ENCODE measurements around the gene NUDT5.

Gene NUDT5

GRCh38 chr10:12225444-12225843 lies 29.8 kb upstream of the NUDT5 start:
- H3K36me3 ChIP-seq (ENCODE audit: insufficient read depth, low read length): peaks cover 71% of the 10 kb centered on the region
- H3K27ac ChIP-seq (ENCODE audit: low read depth, low read length): no peak overlapping the region
- WGBS: 100% methylated on average over 2 of the region's 2 CpGs
- H3K4me3 ChIP-seq (ENCODE audit: low read length): no peak overlapping the region
- H3K9ac ChIP-seq (ENCODE audit: low read depth, low read length): no peak overlapping the region
- H3K4me1 ChIP-seq (ENCODE audit: insufficient read depth, low read length): no peaks in the 10 kb centered on the region
- H3K27me3 ChIP-seq (ENCODE audit: insufficient read depth, low read length): no peaks in the 10 kb centered on the region
- H3K9me3 ChIP-seq (ENCODE audit: insufficient read depth, low read depth, low read length): peaks cover 3% of the 10 kb centered on the region; the same call in 1 of the 2 replicates

- Histone ChIP-seq H3K9me3 (ENCODE audit: insufficient read depth, low read depth, low read length) (peaks cover 3% of the 10 kb centered on the region; the same call in 1 of the 2 replicates), H3K4me3 (ENCODE audit: low read length) (no peak overlapping the region), H3K9ac (ENCODE audit: low read depth, low read length) (no peak overlapping the region), H3K4me1 (ENCODE audit: insufficient read depth, low read length) (no peaks in the 10 kb centered on the region), H3K27me3 (ENCODE audit: insufficient read depth, low read length) (no peaks in the 10 kb centered on the region), H3K36me3 (ENCODE audit: insufficient read depth, low read length) (peaks cover 78% of the 10 kb centered on the region), H3K27ac (ENCODE audit: low read depth, low read length) (no peak overlapping the region)
- WGBS: 93% methylated on average over 9 of the region's 10 CpGs
These were observed 25.9 kb upstream of the NUDT5 start for GRCh38 chr10:12221323-12222298.

- H3K4me3 ChIP-seq (ENCODE audit: low read length): no peak overlapping the region
- 95% methylated on average over 8 of the region's 8 CpGs for WGBS
- peaks cover 81% of the 10 kb centered on the region for H3K36me3 ChIP-seq (ENCODE audit: insufficient read depth, low read length)
- no peak overlapping the region for H3K27ac ChIP-seq (ENCODE audit: low read depth, low read length)
- no peaks in the 10 kb centered on the region for H3K9me3 ChIP-seq (ENCODE audit: insufficient read depth, low read depth, low read length)
- H3K27me3 ChIP-seq (ENCODE audit: insufficient read depth, low read length): no peaks in the 10 kb centered on the region
- no peaks in the 10 kb centered on the region for H3K4me1 ChIP-seq (ENCODE audit: insufficient read depth, low read length)
- no peak overlapping the region for H3K9ac ChIP-seq (ENCODE audit: low read depth, low read length)
These were observed 23.3 kb upstream of the NUDT5 start for GRCh38 chr10:12218991-12219390.

GRCh38 chr10:12214763-12215218 lies 19.1 kb upstream of the NUDT5 start:
- Histone ChIP-seq H3K36me3 (ENCODE audit: insufficient read depth, low read length) (peaks cover 89% of the 10 kb centered on the region), H3K27me3 (ENCODE audit: insufficient read depth, low read length) (no peaks in the 10 kb centered on the region), H3K9ac (ENCODE audit: low read depth, low read length) (no peak overlapping the region), H3K9me3 (ENCODE audit: insufficient read depth, low read depth, low read length) (no peaks in the 10 kb centered on the region), H3K4me1 (ENCODE audit: insufficient read depth, low read length) (no peaks in the 10 kb centered on the region), H3K27ac (ENCODE audit: low read depth, low read length) (no peak overlapping the region), H3K4me3 (ENCODE audit: low read length) (no peak overlapping the region)
- 73% methylated on average over 5 of the region's 6 CpGs for WGBS

- no peak overlapping the region for H3K27ac ChIP-seq (ENCODE audit: low read depth, low read length)
- 94% methylated on average over 3 of the region's 4 CpGs for WGBS
- peaks cover 90% of the 10 kb centered on the region for H3K36me3 ChIP-seq (ENCODE audit: insufficient read depth, low read length)
- H3K9me3 ChIP-seq (ENCODE audit: insufficient read depth, low read depth, low read length): no peaks in the 10 kb centered on the region
- H3K4me3 ChIP-seq (ENCODE audit: low read length): no peak overlapping the region
- H3K4me1 ChIP-seq (ENCODE audit: insufficient read depth, low read length): no peaks in the 10 kb centered on the region
- no peak overlapping the region for H3K9ac ChIP-seq (ENCODE audit: low read depth, low read length)
- H3K27me3 ChIP-seq (ENCODE audit: insufficient read depth, low read length): no peaks in the 10 kb centered on the region
These were observed 18.4 kb upstream of the NUDT5 start for GRCh38 chr10:12214093-12214492.

GRCh38 chr10:12213621-12214020 lies 17.9 kb upstream of the NUDT5 start:
- no peak overlapping the region for H3K9ac ChIP-seq (ENCODE audit: low read depth, low read length)
- 91% methylated on average over 3 of the region's 3 CpGs for WGBS
- H3K36me3 ChIP-seq (ENCODE audit: insufficient read depth, low read length): peaks cover 90% of the 10 kb centered on the region
- H3K27me3 ChIP-seq (ENCODE audit: insufficient read depth, low read length): no peaks in the 10 kb centered on the region
- no peaks in the 10 kb centered on the region for H3K4me1 ChIP-seq (ENCODE audit: insufficient read depth, low read length)
- H3K9me3 ChIP-seq (ENCODE audit: insufficient read depth, low read depth, low read length): no peaks in the 10 kb centered on the region
- H3K4me3 ChIP-seq (ENCODE audit: low read length): no peak overlapping the region
- no peak overlapping the region for H3K27ac ChIP-seq (ENCODE audit: low read depth, low read length)

GRCh38 chr10:12212454-12212853 lies 16.8 kb upstream of the NUDT5 start:
- Histone ChIP-seq H3K9ac (ENCODE audit: low read depth, low read length) (no peak overlapping the region), H3K27me3 (ENCODE audit: insufficient read depth, low read length) (no peaks in the 10 kb centered on the region), H3K27ac (ENCODE audit: low read depth, low read length) (no peak overlapping the region), H3K9me3 (ENCODE audit: insufficient read depth, low read depth, low read length) (no peaks in the 10 kb centered on the region), H3K36me3 (ENCODE audit: insufficient read depth, low read length) (peaks cover 91% of the 10 kb centered on the region), H3K4me3 (ENCODE audit: low read length) (no peak overlapping the region), H3K4me1 (ENCODE audit: insufficient read depth, low read length) (no peaks in the 10 kb centered on the region)
- 88% methylated on average over 1 of the region's 3 CpGs for WGBS

- 96% methylated on average over 5 of the region's 5 CpGs for whole genome bisulfite sequencing
These were observed 12.8 kb upstream of the NUDT5 start for GRCh38 chr10:12208460-12208859.

GRCh38 chr10:12207114-12207513 lies 11.4 kb upstream of the NUDT5 start:
- Histone ChIP-seq H3K9ac (ENCODE audit: low read depth, low read length) (no peak overlapping the region), H3K27ac (ENCODE audit: low read depth, low read length) (no peak overlapping the region), H3K36me3 (ENCODE audit: insufficient read depth, low read length) (peaks cover 95% of the 10 kb centered on the region), H3K9me3 (ENCODE audit: insufficient read depth, low read depth, low read length) (no peaks in the 10 kb centered on the region), H3K4me3 (ENCODE audit: low read length) (no peak overlapping the region), H3K4me1 (ENCODE audit: insufficient read depth, low read length) (no peaks in the 10 kb centered on the region), H3K27me3 (ENCODE audit: insufficient read depth, low read length) (no peaks in the 10 kb centered on the region)
- 57% methylated on average over 1 of the region's 3 CpGs for WGBS

More at GRCh38 chr10:12208460-12208859, 12.8 kb upstream of the NUDT5 start:
- Histone ChIP-seq H3K36me3 (ENCODE audit: insufficient read depth, low read length) (peaks cover 95% of the 10 kb centered on the region), H3K27me3 (ENCODE audit: insufficient read depth, low read length) (no peaks in the 10 kb centered on the region), H3K4me1 (ENCODE audit: insufficient read depth, low read length) (no peaks in the 10 kb centered on the region), H3K9me3 (ENCODE audit: insufficient read depth, low read depth, low read length) (no peaks in the 10 kb centered on the region), H3K4me3 (ENCODE audit: low read length) (no peak overlapping the region), H3K9ac (ENCODE audit: low read depth, low read length) (no peak overlapping the region), H3K27ac (ENCODE audit: low read depth, low read length) (no peak overlapping the region)

GRCh38 chr10:12205082-12205481 lies 9.4 kb upstream of the NUDT5 start:
- Histone ChIP-seq H3K9me3 (ENCODE audit: insufficient read depth, low read depth, low read length) (no peaks in the 10 kb centered on the region), H3K9ac (ENCODE audit: low read depth, low read length) (no peak overlapping the region), H3K4me1 (ENCODE audit: insufficient read depth, low read length) (no peaks in the 10 kb centered on the region), H3K27me3 (ENCODE audit: insufficient read depth, low read length) (no peaks in the 10 kb centered on the region), H3K27ac (ENCODE audit: low read depth, low read length) (no peak overlapping the region), H3K36me3 (ENCODE audit: insufficient read depth, low read length) (peaks cover 96% of the 10 kb centered on the region), H3K4me3 (ENCODE audit: low read length) (no peak overlapping the region)
- 92% methylated on average over 3 of the region's 3 CpGs for WGBS

- Histone ChIP-seq H3K4me1 (ENCODE audit: insufficient read depth, low read length) (no peaks in the 10 kb centered on the region), H3K9ac (ENCODE audit: low read depth, low read length) (no peak overlapping the region), H3K9me3 (ENCODE audit: insufficient read depth, low read depth, low read length) (no peaks in the 10 kb centered on the region), H3K27me3 (ENCODE audit: insufficient read depth, low read length) (no peaks in the 10 kb centered on the region), H3K36me3 (ENCODE audit: insufficient read depth, low read length) (peaks cover 82% of the 10 kb centered on the region), H3K27ac (ENCODE audit: low read depth, low read length) (no peak overlapping the region), H3K4me3 (ENCODE audit: low read length) (no peak overlapping the region)
- 94% methylated on average over 5 of the region's 5 CpGs for WGBS
These were observed 6.5 kb upstream of the NUDT5 start for GRCh38 chr10:12202226-12202625.
